Effector memory CD4-positive, alpha-beta T cell (primary cell): ENCODE results near the gene DSCAML1.

ENCODE experiments used
- DNase-seq, 3 donors: peaks; one replicate each; pipeline ENCODE4 v3.0.0-alpha.2; 2020
- H3K27ac ChIP-seq: 2 replicates; pipeline ENCODE4 v1.7.0; 2013; ENCODE audit warnings: mild to moderate bottlenecking, low read length, moderate library complexity; ENCODE audit not compliant: insufficient read depth, poor library complexity, severe bottlenecking
- H3K27me3 ChIP-seq: replicated peaks from 2 replicates; pipeline ENCODE4 v1.7.0; 2013; ENCODE audit warnings: mild to moderate bottlenecking, low read length; ENCODE audit not compliant: insufficient read depth, control insufficient read depth, poor library complexity, severe bottlenecking
- H3K36me3 ChIP-seq: 2 replicates; pipeline ENCODE4 v1.7.0; 2013; ENCODE audit warnings: mild to moderate bottlenecking, low read length, moderate library complexity; ENCODE audit not compliant: control insufficient read depth, insufficient read depth
- H3K4me1 ChIP-seq: 2 replicates; pipeline ENCODE4 v1.7.0; 2013; ENCODE audit warnings: low read length, mild to moderate bottlenecking; ENCODE audit not compliant: control insufficient read depth, insufficient read depth, poor library complexity, severe bottlenecking
- H3K4me3 ChIP-seq: 2 replicates; pipeline ENCODE4 v1.7.0; 2013; ENCODE audit warnings: low read length, low read depth, mild to moderate bottlenecking; ENCODE audit not compliant: insufficient read depth, poor library complexity, severe bottlenecking
- H3K9me3 ChIP-seq: 2 replicates; pipeline ENCODE4 v1.7.0; 2013; ENCODE audit warnings: mild to moderate bottlenecking, low read length, moderate library complexity; ENCODE audit not compliant: control insufficient read depth

Gene DSCAML1

GRCh38 chr11:117489999-117490679 lies 306.9 kb downstream of the DSCAML1 start:
- no peak for DNase-seq
- Histone ChIP-seq H3K36me3 (no peaks in the 10 kb centered on the region), H3K4me3 (no peak overlapping the region), H3K27me3 (no peaks in the 10 kb centered on the region), H3K4me1 (no peaks in the 10 kb centered on the region), H3K9me3 (no peaks in the 10 kb centered on the region), H3K27ac (no peak overlapping the region)

GRCh38 chr11:117488996-117489952 lies 307.7 kb downstream of the DSCAML1 start:
- Histone ChIP-seq H3K4me3 (no peak overlapping the region), H3K4me1 (no peaks in the 10 kb centered on the region), H3K27me3 (no peaks in the 10 kb centered on the region), H3K27ac (no peak overlapping the region), H3K36me3 (no peaks in the 10 kb centered on the region), H3K9me3 (no peaks in the 10 kb centered on the region)
- no peak for DNase-seq

- no peaks in the 10 kb centered on the region for H3K27me3 ChIP-seq
- H3K36me3 ChIP-seq: no peaks in the 10 kb centered on the region
- H3K27ac ChIP-seq: no peak overlapping the region
- no peak for DNase-seq
- no peaks in the 10 kb centered on the region for H3K9me3 ChIP-seq
- H3K4me1 ChIP-seq: no peaks in the 10 kb centered on the region
- H3K4me3 ChIP-seq: no peak overlapping the region
Measured at GRCh38 chr11:117486059-117486458, 311.0 kb downstream of the DSCAML1 start.

DNA sequence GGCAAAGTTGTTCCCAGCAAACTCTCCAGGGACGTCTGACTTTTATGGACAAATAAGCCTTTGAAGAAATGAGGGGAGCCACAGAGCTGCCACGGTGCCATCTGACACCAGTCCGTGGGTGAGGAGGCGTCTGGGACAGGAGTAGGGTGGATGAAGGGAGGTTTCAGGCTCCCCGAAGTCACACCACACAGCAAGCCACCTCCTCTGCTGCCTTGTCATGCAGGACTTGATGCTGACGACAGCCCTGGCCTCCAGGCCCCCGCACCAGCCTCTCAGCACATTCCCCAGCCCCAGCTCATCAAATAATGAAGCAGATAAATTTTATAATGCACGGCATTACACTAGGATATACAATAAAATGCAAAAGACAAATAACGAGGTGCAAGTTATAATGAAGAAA lies 312.9 kb downstream of the DSCAML1 start:
- Histone ChIP-seq H3K9me3 (no peaks in the 10 kb centered on the region), H3K27me3 (no peaks in the 10 kb centered on the region), H3K4me3 (no peak overlapping the region), H3K36me3 (no peaks in the 10 kb centered on the region), H3K4me1 (no peaks in the 10 kb centered on the region), H3K27ac (no peak overlapping the region)
- no peak for DNase-seq

GRCh38 chr11:117483372-117483771 lies 313.6 kb downstream of the DSCAML1 start:
- Histone ChIP-seq H3K36me3 (no peaks in the 10 kb centered on the region), H3K9me3 (no peaks in the 10 kb centered on the region), H3K27ac (no peak overlapping the region), H3K4me3 (no peak overlapping the region), H3K4me1 (no peaks in the 10 kb centered on the region), H3K27me3 (no peaks in the 10 kb centered on the region)
- DNase-seq: no peak

DNA sequence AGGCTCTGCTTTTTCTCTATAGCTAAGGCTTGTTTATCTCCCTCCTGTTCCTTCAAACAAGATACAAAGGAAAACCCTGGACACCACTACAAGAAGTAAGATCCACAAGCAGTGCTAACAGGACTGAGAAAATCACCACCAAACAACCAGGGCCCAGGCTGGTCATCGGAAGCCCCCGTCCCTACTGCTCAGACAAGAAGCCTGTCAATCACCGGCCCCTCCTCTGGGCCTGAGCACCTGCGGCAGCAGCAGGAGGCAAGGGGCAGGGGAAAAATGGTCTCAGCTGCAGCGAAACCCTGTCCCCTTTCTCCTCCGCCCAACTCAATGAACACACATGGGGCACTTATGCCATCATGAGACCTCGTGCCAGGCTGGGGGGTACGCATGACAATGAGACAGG lies 314.1 kb downstream of the DSCAML1 start:
- Histone ChIP-seq H3K36me3 (no peaks in the 10 kb centered on the region), H3K4me3 (no peak overlapping the region), H3K27me3 (no peaks in the 10 kb centered on the region), H3K9me3 (no peaks in the 10 kb centered on the region), H3K4me1 (no peaks in the 10 kb centered on the region), H3K27ac (no peak overlapping the region)
- DNase-seq: no peak

DNA sequence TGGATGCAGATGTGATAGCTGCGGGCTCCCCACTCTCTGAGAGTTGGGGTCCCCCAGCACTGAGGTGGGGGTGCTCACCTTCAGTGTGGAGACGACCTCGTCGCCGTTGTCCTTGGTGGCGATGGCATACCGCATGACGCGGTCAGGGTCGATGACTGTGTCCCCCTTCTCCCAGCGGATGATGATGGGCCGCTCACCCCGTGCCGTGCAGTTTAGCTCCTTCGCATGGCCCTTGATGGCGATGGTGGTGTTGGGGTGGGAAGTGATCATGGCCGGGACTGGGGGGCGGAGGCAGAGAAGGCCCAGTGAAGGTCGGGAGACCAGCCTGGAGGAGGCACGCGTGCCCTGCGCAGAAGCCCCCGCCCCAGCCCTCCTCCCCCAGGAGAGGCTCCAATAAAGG lies 315.1 kb downstream of the DSCAML1 start:
- Histone ChIP-seq H3K9me3 (no peaks in the 10 kb centered on the region), H3K27me3 (no peaks in the 10 kb centered on the region), H3K4me3 (no peak overlapping the region), H3K36me3 (no peaks in the 10 kb centered on the region), H3K4me1 (no peaks in the 10 kb centered on the region), H3K27ac (no peak overlapping the region)
- DNase-seq: no peak

DNA sequence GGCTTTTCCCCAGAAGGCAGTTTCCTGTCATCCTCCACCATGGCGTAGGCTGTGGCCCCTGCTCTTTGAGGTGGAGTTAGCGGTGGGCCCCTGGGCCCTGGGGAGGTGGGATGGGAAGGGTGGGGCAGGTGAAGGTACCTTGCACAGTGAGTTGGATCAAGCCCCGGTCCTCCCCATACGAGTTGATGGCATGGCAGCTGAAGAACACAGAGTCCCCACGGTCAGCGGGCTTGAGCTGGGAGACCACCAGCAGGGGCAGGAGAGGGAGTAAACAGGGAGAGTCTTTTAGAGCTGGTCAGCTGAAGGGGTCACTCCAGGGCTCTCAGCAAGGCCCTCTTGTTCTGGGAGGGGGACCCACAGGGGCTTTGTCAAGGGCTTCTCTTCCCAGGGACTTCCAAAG lies 316.0 kb downstream of the DSCAML1 start:
- Histone ChIP-seq H3K9me3 (no peaks in the 10 kb centered on the region), H3K4me3 (no peak overlapping the region), H3K27ac (no peak overlapping the region), H3K4me1 (no peaks in the 10 kb centered on the region), H3K27me3 (no peaks in the 10 kb centered on the region), H3K36me3 (no peaks in the 10 kb centered on the region)
- DNase-seq: no peak

DNA sequence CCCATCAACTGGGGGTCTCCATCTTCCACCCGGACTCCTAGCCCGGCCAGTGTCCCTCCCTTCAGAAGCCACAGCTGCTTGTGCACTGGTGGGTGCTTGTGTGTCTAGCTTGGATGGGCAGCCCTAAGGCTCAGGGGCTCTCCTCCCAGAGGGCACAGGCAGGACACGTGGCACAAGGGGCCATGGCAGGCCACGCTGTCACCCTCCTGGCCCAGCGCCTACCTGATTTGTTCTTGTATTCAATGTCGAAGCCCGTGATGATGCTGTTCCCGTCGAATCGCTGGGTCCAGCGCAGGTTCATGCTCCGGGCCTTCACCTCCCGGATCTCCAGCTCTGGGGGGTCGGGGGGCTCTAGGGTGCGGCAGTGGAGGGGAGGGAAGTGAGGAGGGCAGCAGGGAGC lies 316.8 kb downstream of the DSCAML1 start:
- H3K27me3 ChIP-seq: no peaks in the 10 kb centered on the region
- H3K9me3 ChIP-seq: no peaks in the 10 kb centered on the region
- H3K4me3 ChIP-seq: no peak overlapping the region
- no peaks in the 10 kb centered on the region for H3K4me1 ChIP-seq
- H3K27ac ChIP-seq: no peak overlapping the region
- no peak for DNase-seq
- no peaks in the 10 kb centered on the region for H3K36me3 ChIP-seq

DNA sequence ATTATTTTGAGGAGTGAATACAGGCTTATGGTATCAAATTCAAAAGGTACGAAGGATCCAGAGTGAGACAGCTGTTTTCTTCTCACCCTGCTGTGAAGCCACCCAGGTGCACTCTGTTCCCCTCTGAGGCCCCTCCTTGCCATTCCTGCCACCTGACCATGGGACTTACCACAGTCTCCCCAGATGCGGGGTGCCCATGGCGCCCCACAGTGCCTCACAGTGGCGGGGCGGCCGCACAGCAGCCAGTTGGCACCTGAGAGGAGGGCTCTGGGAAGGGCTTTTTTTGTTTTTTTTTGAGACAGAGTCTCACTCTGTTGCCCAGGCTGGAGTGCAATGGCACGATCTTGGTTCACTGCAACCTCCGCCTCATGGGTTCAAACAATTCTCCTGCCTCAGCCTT lies 317.6 kb downstream of the DSCAML1 start:
- DNase-seq: no peak

More for the DNA sequence above, 317.6 kb downstream of the DSCAML1 start:
- Histone ChIP-seq H3K27me3 (no peaks in the 10 kb centered on the region), H3K27ac (no peak overlapping the region), H3K36me3 (no peaks in the 10 kb centered on the region), H3K9me3 (no peaks in the 10 kb centered on the region), H3K4me3 (no peak overlapping the region), H3K4me1 (no peaks in the 10 kb centered on the region)
